ENCODE data around the gene SLC19A3. TPM values are rescaled to one million over a fixed set of nuclear protein-coding genes. Genes with fewer than 3 reads are reported as not detected.

The SLC19A3 gene
- total RNA-seq: 0.23 and 0.42 TPM in 2 replicates

GRCh38 chr2:227717687-227718567 lies at the start of gene SLC19A3:
Gene SLC19A3 (minus strand): TSS chr2:227718028. CDS start chr2:227702318, 15,710 bp downstream.

DNA sequence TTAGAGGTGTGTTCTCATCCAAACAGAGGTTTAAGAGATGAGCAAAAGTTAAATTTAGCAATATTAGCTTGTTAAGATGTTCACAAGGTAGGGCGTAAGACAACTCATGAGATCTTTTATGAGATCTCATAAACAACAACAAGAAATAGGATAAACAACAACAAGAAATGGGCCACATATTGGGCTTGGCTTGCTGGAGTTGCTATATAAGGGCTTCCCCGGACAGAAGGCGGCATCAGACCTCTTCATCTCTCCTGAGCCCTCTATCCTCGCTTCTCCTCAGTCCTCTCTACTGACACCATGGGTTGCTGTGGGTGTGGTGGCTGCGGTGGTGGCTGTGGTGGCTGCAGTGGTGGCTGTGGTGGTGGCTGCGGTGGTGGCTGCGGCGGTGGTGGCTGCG lies 27.8 kb upstream of the SLC19A3 start, which contains the start of gene SCYGR8:
Gene SCYGR8 (plus strand): TSS at position 301 of the 400 bp plus-strand sequence. CDS start 0 bp downstream, at position 301.

DNA sequence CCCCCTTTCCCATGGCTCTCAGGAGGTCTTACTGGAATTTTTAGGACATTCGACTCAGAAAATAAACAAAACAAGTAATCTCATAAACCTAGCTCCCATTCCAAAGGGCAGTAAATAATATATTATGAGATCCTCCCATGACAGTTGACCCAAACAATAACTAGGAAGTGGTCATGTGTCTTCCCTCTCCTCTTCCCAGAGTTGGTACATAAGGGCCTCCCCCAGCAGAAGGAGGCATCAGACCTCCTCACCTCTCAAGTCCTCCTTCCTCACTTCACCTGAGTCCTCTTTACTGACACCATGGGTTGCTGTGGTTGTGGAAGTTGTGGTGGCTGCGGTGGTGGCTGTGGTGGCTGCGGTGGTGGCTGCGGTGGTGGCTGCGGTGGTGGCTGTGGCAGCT lies 10.2 kb upstream of the SLC19A3 start, which contains the start of gene SCYGR7:
Gene SCYGR7 (plus strand): TSS at position 301 of the 400 bp plus-strand sequence. CDS start 0 bp downstream, at position 301.

GRCh38 chr2:227724394-227725039 lies 6.7 kb upstream of the SLC19A3 start, which contains the start of gene SCYGR6:
Gene SCYGR6 (minus strand): TSS chr2:227724757. CDS start chr2:227724757, 0 bp downstream.

DNA sequence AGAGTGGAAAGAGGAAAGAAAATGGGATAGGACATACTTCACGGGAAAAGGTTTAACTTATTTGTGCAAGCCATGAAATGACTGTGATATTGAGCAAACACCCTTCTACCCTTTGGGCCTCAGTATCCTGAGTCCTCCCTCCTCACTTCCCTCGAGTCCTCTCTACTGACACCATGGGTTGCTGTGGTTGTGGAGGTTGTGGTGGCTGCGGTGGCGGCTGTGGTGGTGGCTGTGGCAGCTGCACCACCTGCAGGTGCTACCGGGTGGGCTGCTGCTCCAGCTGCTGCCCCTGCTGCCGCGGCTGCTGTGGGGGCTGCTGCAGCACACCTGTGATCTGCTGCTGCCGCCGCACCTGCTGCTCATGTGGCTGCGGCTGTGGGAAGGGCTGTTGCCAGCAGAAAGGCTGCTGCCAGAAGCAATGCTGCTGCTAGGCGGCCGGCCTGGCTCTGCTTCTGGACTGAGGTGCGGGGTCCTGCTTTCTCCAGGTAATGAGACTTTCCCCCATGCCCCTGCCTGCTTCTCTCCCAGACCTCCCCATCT lies 51.1 kb downstream of the SLC19A3 start, which contains the start of gene SCYGR5:
Gene SCYGR5 (plus strand): TSS at position 174 of the 540 bp plus-strand sequence. CDS start 0 bp downstream, at position 174.

Other genes starting within 250 kb of the SLC19A3 start
- 30.2 and 64.3 TPM in 2 replicates for gene AGFG1, start 245.9 kb downstream of the SLC19A3 start, total RNA-seq
- gene SCYGR2, start 119.1 kb downstream of the SLC19A3 start, total RNA-seq: not detected in 2 replicates
- not detected in 2 replicates for gene SCYGR3, start 103.2 kb downstream of the SLC19A3 start, total RNA-seq
- not detected in 2 replicates for gene SCYGR4, start 100.5 kb downstream of the SLC19A3 start, total RNA-seq
- gene SCYGR5, start 51.2 kb downstream of the SLC19A3 start, total RNA-seq: not detected in 2 replicates
- not detected in 2 replicates for gene SCYGR6, start 6.7 kb upstream of the SLC19A3 start, total RNA-seq
- gene SCYGR7, start 10.3 kb upstream of the SLC19A3 start, total RNA-seq: not detected in 2 replicates
- not detected in 2 replicates for gene SCYGR8, start 27.9 kb upstream of the SLC19A3 start, total RNA-seq
- 14.9 and 17.5 TPM in 2 replicates for gene CCL20, start 95.8 kb upstream of the SLC19A3 start, total RNA-seq
- 0.35 and 0.79 TPM in 2 replicates for gene DAW1, start 153.6 kb upstream of the SLC19A3 start, total RNA-seq

All from airway epithelial cell (primary cell).